ENCODE data around the gene SHC4.

DNA sequence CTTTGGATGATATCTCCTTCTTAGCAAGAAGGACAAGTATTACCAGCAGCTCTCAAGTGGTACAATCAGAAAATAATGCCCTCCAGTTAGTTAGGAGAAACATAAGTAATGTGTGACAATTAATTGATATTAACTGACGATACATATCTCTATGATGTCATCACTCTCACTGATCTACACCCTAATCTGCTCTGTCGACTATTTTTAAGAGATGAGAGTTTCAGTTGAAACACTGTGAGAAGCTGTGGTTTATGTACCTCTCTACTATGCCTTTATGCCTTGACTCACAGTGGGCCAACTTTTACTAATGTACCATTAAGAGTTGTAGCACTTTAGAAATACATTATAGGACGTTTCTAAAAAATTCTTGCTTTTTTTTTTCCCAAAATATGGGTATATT lies 161.5 kb downstream of the SHC4 start:
- TF ChIP-seq, protein P1, sequence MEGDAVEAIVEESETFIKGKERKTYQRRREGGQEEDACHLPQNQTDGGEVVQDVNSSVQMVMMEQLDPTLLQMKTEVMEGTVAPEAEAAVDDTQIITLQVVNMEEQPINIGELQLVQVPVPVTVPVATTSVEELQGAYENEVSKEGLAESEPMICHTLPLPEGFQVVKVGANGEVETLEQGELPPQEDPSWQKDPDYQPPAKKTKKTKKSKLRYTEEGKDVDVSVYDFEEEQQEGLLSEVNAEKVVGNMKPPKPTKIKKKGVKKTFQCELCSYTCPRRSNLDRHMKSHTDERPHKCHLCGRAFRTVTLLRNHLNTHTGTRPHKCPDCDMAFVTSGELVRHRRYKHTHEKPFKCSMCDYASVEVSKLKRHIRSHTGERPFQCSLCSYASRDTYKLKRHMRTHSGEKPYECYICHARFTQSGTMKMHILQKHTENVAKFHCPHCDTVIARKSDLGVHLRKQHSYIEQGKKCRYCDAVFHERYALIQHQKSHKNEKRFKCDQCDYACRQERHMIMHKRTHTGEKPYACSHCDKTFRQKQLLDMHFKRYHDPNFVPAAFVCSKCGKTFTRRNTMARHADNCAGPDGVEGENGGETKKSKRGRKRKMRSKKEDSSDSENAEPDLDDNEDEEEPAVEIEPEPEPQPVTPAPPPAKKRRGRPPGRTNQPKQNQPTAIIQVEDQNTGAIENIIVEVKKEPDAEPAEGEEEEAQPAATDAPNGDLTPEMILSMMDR (IDR thresholded peaks at IDR 0.05; ENCODE audit: low read depth, low read length): no peak
- no peak for TF ChIP-seq POLR2A (IDR thresholded peaks at IDR 0.05; ENCODE audit: extremely low read depth, insufficient read length)
- no peak for TF ChIP-seq MYC (IDR thresholded peaks at IDR 0.05; ENCODE audit: low read depth, low read length)
